Bronchial epithelial cell (primary cell): ENCODE data around the gene LRRC45. TPM values are rescaled to one million over a fixed set of nuclear protein-coding genes. Genes with fewer than 3 reads are reported as not detected.

ENCODE experiments used
- DNase-seq: peaks from one replicate; pipeline ENCODE4 v3.0.0-alpha.2; 2010; ENCODE audit warnings: low read depth
- FAIRE-seq: peaks from 2 replicates; lab custom pipeline; 2011; peaks lifted over from hg19 to GRCh38; lab: Jason Lieb, UNC
- H3K27me3 ChIP-seq: 2 replicates; pipeline ENCODE4 v1.5.1; 2011; ENCODE audit warnings: low read length; ENCODE audit not compliant: control insufficient read depth, insufficient read depth
- H3K36me3 ChIP-seq: 2 replicates; pipeline ENCODE4 v1.5.1; 2011; ENCODE audit warnings: low read length; ENCODE audit not compliant: control insufficient read depth, insufficient read depth
- H3K4me3 ChIP-seq: 2 replicates; pipeline ENCODE4 v1.5.1; 2011; ENCODE audit warnings: mild to moderate bottlenecking, low read depth, low read length, control low read depth
- CTCF ChIP-seq: IDR thresholded peaks from 2 replicates; pipeline ENCODE4 v1.5.1; 2011; ENCODE audit warnings: mild to moderate bottlenecking, moderate library complexity, low read length, control low read depth, inconsistent platforms; ENCODE audit not compliant: insufficient read depth, severe bottlenecking
- total RNA-seq: library from RNA; depleted of rRNA; stranded (reverse); fragments of >200 nt; gene quantifications from 2 replicates; pipeline ENCODE4 v1.2.1, GENCODE V29; 2014

Gene LRRC45
- total RNA-seq, 1 donor from 2014 or later, result 8.4 TPM

DNA sequence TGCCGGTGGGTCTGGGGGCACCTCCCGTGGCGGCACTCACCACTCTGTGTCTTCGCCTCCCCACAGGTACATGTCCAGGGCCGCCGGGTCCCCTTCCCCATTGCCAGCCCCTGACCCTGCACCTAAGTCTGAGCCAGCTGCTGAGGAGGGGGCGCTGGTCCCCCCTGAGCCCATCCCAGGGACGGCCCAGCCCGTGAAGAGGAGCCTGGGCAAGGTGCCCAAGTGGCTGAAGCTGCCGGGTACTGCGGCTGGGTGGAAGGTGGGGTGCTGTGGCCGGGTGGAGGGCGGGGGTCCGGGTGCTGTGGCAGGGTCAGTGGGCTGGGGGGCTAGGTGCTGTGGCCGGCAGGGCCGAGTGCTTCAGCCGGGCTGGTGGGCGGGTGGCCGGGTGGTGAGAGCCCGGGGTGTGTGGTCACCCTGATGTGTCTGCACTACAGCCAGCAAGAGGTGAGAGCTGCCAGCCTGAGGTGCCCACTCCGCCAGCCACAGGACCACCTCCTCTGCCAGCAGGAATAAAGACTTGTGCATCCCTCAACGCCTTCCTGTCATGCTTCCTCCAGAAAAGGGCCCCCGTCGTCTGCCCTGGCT lies 6.1 kb upstream of the LRRC45 start:
- DNase-seq, result no peak
- H3K36me3 ChIP-seq, result no peaks in the 10 kb centered on the region
- no peak for TF ChIP-seq CTCF
- no peak overlapping the region for H3K4me3 ChIP-seq
- FAIRE-seq, result no peak
- H3K27me3 ChIP-seq, result no peaks in the 10 kb centered on the region

GRCh38 chr17:82017612-82018151 lies 5.4 kb upstream of the LRRC45 start:
- no peaks in the 10 kb centered on the region for H3K36me3 ChIP-seq
- H3K27me3 ChIP-seq, result no peaks in the 10 kb centered on the region
- DNase-seq (no peak), FAIRE-seq (no peak)
- H3K4me3 ChIP-seq, result no peak overlapping the region
- TF ChIP-seq CTCF, result no peak

- no peak for TF ChIP-seq CTCF
- FAIRE-seq (no peak), DNase-seq (no peak)
- no peaks in the 10 kb centered on the region for H3K36me3 ChIP-seq
- no peaks in the 10 kb centered on the region for H3K27me3 ChIP-seq
- H3K4me3 ChIP-seq, result no peak overlapping the region
Observed at GRCh38 chr17:82018152-82018988, 4.7 kb upstream of the LRRC45 start.

DNA sequence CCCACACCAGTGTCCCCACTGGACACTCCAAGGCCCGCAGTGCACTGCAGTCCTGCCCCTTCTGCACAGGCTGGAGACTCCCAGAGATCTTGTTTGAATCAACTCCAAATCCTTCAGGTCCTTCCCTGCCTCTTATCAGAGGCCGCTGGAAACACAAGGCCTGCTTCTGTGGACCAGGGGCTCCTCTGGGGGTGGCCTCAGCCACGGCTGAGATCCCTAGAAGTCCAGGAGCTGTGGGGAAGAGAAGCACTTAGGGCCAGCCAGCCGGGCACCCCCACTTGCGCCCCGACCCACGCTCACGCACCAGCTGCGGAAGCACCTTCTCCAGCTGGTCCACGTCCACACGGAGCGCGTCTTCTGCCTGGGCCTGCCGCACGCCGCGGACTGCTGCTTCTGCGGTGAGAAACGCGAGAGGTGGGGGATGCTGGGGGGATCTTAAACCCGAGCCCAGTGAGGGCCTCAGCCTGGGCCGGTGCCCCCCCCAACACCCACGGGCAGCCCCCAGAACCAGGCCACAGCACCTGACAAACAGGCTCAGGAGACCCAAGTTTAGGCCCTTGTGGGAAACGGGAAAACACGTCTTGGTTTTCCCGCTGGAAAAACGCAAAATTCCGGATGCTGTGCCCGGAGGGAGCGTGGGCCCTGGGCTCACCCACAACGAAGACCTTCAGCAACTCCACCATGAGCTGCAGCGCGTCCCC lies 4.0 kb upstream of the LRRC45 start:
- TF ChIP-seq CTCF, result no peak
- FAIRE-seq, result no peak
- DNase-seq, result no peak
- Histone ChIP-seq H3K27me3 (no peaks in the 10 kb centered on the region), H3K4me3 (no peak overlapping the region), H3K36me3 (no peaks in the 10 kb centered on the region)

DNA sequence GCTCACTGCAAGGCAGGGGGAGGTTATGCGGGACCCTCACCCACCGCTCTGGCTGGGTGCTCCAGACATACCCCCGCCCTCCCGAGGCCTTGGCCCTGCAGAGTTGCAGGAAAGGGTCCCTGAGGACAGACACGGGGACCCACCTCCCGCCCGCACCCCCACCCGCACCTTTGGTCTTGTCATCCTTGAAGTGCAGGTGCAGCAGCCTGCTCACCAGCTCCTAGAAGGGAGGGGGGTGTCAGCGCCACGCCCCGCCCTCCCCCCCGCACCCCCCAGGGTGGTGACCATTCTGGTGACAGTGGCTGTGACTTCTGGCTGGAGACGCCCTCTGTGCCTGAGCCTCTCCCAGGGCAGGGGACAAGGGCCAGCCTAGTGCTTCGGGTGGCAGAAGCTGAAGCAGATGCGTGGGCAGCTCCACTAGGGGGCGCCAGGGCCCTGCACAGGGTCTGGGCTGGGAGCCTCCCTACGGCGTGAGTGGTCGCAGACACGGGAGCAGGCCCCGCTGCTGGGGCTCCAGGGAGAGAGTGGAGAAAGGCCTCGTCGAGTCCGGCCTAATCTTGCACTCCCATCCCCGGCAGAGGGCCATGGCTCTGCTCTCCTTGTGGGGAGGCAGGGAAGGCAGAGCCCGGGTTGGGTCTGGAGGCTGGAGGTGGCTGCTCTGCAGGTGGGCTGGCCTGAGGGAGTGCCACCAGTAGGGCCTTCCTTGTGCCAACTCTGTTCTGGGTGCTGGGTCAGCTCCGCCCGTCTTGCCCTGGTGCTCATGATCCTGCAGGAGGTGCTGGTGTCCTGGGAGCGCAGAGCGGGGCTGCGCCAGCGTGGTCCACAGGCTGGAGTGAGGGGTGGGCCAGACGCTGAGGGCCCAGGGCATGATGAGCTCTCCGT lies 3.2 kb upstream of the LRRC45 start:
- Histone ChIP-seq H3K36me3 (no peaks in the 10 kb centered on the region), H3K4me3 (no peak overlapping the region), H3K27me3 (no peaks in the 10 kb centered on the region)
- FAIRE-seq (no peak), DNase-seq (no peak)
- peak; percentile 89 for TF ChIP-seq CTCF
